Stimulated activated CD4-positive, alpha-beta T cell treated with anti-CD3 and anti-CD28 coated beads, TNF-alpha, amount 100 ng/mL, for 48 hours (primary cell): Measurements from ENCODE around the gene GLIS1.
"Not testable (repeated sequence)": the region's sequence is repeated elsewhere in the genome, so short reads cannot be mapped to it uniquely, and the experiment has no call there.

Experiments used
- DNase-seq, 3 donors: peaks; one replicate each; pipeline ENCODE4 v3.0.0-alpha.2; 2020; ENCODE audit warnings: low read depth in 3 of 3

Gene GLIS1

GRCh38 chr1:53654216-53655210 is 84.5 kb downstream of the GLIS1 start:
- no peak for DNase-seq

- no peak for DNase-seq
Observed at GRCh38 chr1:53653631-53654030, 85.3 kb downstream of the GLIS1 start.

DNA sequence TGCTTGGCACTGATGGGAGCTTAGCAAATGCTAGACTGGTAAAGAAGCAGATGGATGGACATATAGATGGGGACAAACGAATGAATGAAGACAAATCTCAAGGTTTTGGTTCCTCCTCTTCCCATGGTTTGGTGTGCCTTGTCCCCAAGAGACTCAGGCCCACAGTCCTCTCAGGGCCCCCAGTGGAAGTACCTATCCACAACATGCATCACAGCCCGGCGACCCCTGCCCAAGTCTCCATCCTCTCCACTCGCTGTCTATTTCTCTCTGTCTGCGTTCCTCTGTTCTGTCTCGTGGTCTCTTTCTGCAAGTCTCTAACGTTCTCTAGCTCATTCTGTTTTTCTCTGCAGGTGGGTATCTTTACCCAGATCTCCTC is 85.8 kb downstream of the GLIS1 start:
- DNase-seq = no peak

DNA sequence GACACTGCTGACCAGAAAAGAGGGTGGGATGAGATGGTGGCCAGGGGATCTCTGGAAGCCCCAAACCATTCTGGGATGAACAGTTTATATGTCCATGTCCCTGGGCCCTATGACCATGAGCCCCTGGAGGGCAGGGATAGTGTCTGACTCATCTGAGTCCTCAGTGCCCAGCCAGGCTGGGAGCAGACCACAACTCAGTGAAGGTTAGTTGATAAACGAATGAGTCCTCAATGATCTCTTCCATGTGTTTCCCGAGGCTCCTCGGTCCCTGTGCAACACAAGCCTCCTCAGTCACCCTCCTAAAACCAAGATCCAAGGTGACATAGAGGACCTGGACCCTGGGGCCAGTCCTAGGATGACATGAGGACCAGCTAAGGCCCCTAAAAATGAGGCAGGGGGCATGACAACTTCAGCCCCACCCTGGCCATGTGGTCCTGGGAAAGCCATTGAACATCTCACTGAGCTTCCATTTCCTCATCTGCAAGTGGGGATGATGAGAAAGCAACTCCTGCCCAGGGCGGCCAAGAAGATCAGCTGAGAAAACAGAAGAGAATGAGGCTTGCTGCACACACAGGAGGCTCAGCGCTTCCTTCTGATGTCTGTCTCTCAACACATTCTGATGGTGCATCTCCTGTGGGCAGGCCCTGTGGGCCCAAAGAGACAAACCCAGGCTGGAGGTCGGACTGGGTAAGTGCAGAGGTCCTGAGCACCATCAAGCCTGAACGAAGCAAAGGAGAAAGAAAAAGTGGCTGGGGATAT is 86.3 kb downstream of the GLIS1 start:
- DNase-seq = no peak

DNA sequence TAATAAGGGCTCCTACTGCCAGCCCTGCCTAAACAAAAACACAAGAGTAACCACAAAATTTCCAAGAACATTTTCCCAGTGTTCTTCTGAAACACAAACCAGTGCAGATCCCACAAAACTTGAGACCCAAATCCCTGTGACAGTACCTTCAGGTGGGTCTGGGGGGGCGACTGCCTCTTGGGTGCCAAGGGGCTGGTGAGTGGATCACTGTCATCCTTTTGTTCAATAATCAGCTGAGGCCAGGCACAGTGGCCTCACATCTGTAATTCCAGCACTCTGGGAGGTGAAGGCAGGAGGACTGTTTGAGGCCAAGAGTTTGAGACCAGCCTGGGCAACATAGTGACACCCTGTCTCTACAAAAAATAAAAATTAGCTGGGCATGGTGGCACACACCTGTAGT is 87.6 kb downstream of the GLIS1 start:
- DNase-seq = no peak

GRCh38 chr1:53648516-53648915 is 90.4 kb downstream of the GLIS1 start:
- no peak for DNase-seq

DNA sequence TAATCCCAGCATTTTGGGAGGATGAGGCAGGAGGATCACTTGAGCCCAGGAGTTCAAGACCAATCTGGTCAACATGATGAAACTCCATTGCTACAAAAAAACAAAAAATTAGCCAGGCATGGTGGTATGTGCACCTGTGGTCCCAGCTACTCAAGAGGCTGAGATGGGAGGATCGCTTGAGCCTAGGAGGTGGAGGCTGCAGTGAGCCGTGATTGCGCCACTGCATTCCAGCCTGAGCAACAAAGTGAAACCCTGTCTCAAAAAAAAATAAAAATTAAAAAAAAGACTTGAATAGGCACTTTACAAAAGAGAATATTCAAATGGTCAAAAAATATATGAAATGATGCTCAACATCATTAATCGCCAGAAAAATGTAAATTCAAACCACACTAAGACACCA is 91.0 kb downstream of the GLIS1 start:
- DNase-seq = not testable (repeated sequence)

DNA sequence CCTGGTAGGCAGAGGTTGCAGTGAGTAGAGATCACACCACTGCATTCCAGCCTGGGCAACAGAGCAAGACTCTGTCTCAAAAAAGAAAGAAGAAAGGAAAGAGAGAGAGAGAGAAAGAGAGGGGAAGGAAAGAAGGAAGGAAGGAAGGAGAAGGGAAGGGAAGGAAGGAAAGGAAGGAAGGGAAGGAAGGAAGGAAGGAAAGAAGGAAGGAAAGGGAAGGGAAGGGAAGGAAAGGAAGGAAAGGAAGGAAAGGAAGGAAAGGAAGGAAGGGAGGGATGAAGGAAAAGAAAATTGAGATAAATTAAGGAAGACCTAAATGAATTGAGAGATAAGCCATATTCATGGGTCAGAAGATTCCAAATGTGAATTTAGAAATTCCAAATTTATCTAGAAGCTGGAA is 92.2 kb downstream of the GLIS1 start:
- no peak for DNase-seq

GRCh38 chr1:53645690-53646078 is 93.3 kb downstream of the GLIS1 start:
- no peak for DNase-seq

- no peak for DNase-seq
Observed at GRCh38 chr1:53644909-53645689, 93.9 kb downstream of the GLIS1 start.

DNA sequence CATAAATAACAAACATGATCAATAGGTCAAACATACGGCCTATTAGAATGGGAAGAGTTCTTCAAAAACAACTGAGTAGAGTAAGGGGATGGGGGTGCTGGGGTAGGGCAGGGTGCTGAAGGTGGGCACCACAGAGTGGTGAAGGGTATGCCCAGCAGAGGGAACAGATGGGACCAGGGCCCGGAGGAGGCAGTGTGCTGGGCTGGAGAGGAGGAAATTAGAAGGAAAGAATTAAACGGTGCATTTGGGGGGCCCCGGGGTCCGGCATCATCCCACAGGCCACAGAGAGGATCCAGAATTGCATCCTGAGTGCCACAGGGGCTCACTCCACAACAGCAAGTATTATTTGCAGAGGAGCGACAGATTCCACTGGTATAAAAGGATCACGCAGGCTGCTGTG is 94.5 kb downstream of the GLIS1 start:
- DNase-seq = no peak

- no peak for DNase-seq
Observed at GRCh38 chr1:53643881-53644390, 95.0 kb downstream of the GLIS1 start.

- DNase-seq = no peak
Observed at GRCh38 chr1:53643041-53643880, 95.7 kb downstream of the GLIS1 start.

DNA sequence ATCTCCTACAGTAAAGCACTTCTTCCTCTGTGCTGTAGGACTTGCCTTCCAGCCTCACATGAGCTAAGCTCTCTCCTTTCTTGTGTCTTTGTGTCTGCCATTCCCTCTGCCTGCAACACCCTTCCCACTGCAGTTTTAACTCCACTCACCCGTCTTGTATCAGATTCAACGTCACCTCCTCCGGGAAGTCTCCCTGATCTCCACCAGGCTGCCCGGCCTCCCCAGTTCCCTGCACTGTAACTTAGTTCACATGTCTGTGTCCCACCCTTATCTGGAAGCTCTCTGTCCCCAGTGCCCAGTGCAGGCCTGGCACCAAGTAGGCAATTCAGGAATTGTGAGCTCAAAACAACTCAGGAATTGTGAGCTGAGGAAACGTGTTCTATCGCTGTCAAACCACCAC is 96.4 kb downstream of the GLIS1 start:
- DNase-seq = no peak

DNA sequence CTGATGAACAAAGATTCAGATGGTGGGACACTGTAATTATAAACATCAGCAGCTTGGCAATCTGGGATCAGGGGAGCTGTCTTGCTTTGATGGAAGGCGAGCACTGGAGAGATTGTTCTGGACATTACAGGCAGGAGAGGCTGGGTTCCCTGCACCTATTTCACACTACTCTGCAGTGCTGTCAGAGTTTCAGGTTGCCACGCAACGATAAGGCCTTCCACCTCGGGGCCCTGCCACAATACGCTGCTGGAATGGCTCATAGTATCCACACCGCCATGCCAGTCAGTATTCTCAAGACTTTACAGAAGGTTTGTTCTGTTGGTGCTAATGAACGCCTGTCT is 96.8 kb downstream of the GLIS1 start:
- DNase-seq = no peak

DNA sequence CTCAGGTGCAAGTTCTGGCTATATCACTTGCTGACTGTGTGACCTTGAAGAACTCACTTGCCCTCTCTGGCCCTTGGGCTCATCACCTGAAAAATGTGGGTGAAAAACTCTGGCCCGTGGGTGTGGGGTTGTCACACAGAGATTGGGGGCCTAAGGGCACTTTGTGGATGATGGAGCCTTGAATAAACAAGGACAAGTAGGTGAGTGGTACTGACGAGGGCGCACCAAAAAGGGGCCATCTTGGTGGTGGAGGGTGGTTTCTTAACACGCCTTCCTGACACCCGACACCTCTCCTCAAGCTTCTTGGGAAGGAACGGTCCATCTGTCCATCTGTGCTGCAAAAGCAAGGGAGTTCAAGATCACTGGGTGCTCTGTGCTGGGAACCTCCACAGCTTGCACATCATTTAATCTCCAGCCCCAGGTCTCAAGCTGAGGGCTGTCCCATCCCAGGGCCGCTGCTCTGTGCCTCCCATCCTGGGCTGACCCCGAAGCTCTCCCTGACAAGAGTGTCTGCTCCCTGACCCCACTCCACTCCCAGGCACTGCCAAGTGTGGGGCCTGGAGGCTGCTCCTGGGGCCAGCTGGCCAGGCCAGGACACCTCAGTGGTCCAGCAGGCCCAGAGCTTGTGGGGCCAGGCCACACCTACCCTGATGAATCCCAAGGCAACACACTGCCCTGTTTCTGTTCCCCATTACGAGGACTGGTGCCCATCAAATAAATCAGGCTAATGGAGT is 97.3 kb downstream of the GLIS1 start:
- DNase-seq = no peak

DNA sequence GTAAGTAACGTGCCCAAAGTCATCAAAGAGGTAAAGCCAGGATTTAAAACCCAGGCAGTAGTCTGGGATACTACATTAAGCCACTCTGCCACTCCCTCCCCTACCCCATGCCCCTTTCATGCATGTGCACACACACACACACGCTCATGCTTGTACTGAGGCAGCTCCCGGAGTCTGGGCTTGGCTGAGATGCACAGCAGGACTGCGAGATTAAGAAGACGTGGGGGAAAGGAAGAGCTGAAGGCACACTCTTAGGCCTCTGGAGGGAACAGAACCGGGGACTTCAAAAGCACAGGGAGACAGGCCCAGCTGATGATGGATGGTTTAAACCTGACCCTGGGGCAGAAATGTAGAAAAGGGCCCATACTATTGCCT is 98.3 kb downstream of the GLIS1 start:
- no peak for DNase-seq

- no peak for DNase-seq
Observed at GRCh38 chr1:53639996-53640700, 98.8 kb downstream of the GLIS1 start.

GRCh38 chr1:53639251-53639763 is 99.7 kb downstream of the GLIS1 start:
- DNase-seq = no peak
